PC-9 (cell line): ENCODE measurements around the gene C19orf25.

Source experiments
- EZH2 ChIP-seq: fragments of 200-600 bp; sonication (generic); IDR thresholded peaks from 2 replicates; pipeline ENCODE4 v1.8.0; 2017; ENCODE audit warnings: antibody characterized with exemption, low read depth
- TF ChIP-seq, protein P1 (sequence below): fragments of 200-600 bp; sonication (generic); conservative IDR thresholded peaks from 2 replicates; pipeline ENCODE4 v1.6.1; 2017; ENCODE audit warnings: mixed run types, antibody characterized with exemption, mild to moderate bottlenecking, moderate library complexity

DNA sequence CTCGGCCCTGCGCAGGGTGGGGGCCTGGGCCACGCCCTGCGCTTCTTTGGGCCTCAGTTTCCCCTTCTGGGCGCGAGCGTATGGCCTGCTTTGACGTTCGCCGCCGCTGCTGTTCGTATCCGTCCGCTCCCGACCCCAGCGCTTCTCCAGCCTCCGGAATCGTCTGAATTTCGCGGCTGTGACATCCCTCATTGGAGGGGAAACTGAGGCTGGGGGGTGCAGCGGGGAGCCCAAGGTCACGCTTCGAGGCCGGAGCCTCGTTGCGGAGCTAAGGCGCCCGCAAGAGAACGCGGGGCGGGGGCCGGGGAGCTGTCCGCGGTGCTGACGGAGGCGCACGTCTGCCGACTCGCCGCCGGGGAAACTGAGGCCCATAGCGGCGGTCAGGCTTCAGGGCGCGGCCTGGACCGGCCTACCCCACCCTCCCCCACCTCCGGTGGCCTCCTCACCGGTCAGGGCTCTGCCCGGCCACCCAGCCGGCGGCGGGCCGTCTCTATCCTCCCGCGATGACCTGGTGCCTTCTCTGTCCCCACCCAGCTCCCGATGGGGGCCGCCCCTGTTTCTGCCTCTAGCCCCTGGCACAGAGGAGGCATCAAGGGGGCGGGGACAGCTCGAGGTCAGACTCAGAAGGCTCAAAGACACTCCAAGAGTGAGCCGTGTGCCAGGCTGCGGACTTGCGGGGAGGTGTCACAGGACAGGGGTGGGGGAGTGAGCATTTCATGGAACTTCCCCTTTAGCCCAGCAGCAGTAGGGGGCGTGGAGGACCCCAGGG, 32.1 kb downstream of the C19orf25 start:
- TF ChIP-seq, protein P1, sequence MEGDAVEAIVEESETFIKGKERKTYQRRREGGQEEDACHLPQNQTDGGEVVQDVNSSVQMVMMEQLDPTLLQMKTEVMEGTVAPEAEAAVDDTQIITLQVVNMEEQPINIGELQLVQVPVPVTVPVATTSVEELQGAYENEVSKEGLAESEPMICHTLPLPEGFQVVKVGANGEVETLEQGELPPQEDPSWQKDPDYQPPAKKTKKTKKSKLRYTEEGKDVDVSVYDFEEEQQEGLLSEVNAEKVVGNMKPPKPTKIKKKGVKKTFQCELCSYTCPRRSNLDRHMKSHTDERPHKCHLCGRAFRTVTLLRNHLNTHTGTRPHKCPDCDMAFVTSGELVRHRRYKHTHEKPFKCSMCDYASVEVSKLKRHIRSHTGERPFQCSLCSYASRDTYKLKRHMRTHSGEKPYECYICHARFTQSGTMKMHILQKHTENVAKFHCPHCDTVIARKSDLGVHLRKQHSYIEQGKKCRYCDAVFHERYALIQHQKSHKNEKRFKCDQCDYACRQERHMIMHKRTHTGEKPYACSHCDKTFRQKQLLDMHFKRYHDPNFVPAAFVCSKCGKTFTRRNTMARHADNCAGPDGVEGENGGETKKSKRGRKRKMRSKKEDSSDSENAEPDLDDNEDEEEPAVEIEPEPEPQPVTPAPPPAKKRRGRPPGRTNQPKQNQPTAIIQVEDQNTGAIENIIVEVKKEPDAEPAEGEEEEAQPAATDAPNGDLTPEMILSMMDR: no peak
- TF ChIP-seq EZH2: no peak
